NCI-H2196 (cell line): ENCODE data around the gene ELOVL6.
A peak's percentile ranks its signal among the peaks of the same experiment; 100 is the strongest.

Source experiments
- DNase-seq: peaks from one replicate; lab custom pipeline; 2025; ENCODE audit not compliant: unreplicated experiment; lab: John Stamatoyannopoulos, UW

ELOVL6 gene

GRCh38 chr4:110129544-110129943, 68.9 kb downstream of the ELOVL6 start:
- no peak for DNase-seq

- DNase-seq, result no peak
These were observed 69.9 kb downstream of the ELOVL6 start for GRCh38 chr4:110128472-110128919.

GRCh38 chr4:110128029-110128428, 70.4 kb downstream of the ELOVL6 start:
- DNase-seq, result no peak

- no peak for DNase-seq
These were observed 73.7 kb downstream of the ELOVL6 start for GRCh38 chr4:110124711-110125110.

GRCh38 chr4:110122201-110122600, 76.2 kb downstream of the ELOVL6 start:
- DNase-seq, result no peak

- no peak for DNase-seq
These were observed 77.9 kb downstream of the ELOVL6 start for GRCh38 chr4:110120506-110120905.

- DNase-seq, result no peak
These were observed 78.5 kb downstream of the ELOVL6 start for GRCh38 chr4:110119880-110120279.

GRCh38 chr4:110119337-110119736, 79.1 kb downstream of the ELOVL6 start:
- DNase-seq, result no peak

GRCh38 chr4:110112056-110112455, 86.4 kb downstream of the ELOVL6 start:
- DNase-seq, result no peak

GRCh38 chr4:110109455-110109854, 89.0 kb downstream of the ELOVL6 start:
- no peak for DNase-seq

GRCh38 chr4:110108960-110109359, 89.5 kb downstream of the ELOVL6 start:
- no peak for DNase-seq

- no peak for DNase-seq
These were observed 90.0 kb downstream of the ELOVL6 start for GRCh38 chr4:110108422-110108821.

GRCh38 chr4:110107866-110108265, 90.5 kb downstream of the ELOVL6 start:
- DNase-seq, result no peak

- DNase-seq, result no peak
These were observed 91.5 kb downstream of the ELOVL6 start for GRCh38 chr4:110106931-110107296.

GRCh38 chr4:110104661-110105060, 93.8 kb downstream of the ELOVL6 start:
- no peak for DNase-seq

- no peak for DNase-seq
These were observed 98.8 kb downstream of the ELOVL6 start for GRCh38 chr4:110099638-110100037.

- DNase-seq, result no peak
These were observed 102.0 kb downstream of the ELOVL6 start for GRCh38 chr4:110096405-110096804.

GRCh38 chr4:110092646-110093045, 105.8 kb downstream of the ELOVL6 start:
- no peak for DNase-seq

- no peak for DNase-seq
These were observed 106.8 kb downstream of the ELOVL6 start for GRCh38 chr4:110091434-110092140.

- no peak for DNase-seq
These were observed 109.7 kb downstream of the ELOVL6 start for GRCh38 chr4:110088670-110089069.

GRCh38 chr4:110087070-110087708, 111.2 kb downstream of the ELOVL6 start:
- peak; percentile 49 for DNase-seq

- peak; percentile 67 for DNase-seq
These were observed 113.3 kb downstream of the ELOVL6 start for GRCh38 chr4:110085131-110085530.

GRCh38 chr4:110084154-110084553, 114.3 kb downstream of the ELOVL6 start:
- DNase-seq, result no peak
